Subcutaneous adipose tissue (tissue), 4 donors: ENCODE measurements around the gene TFR2. TPM values are rescaled to one million over a fixed set of nuclear protein-coding genes. Genes with fewer than 3 reads are reported as not detected.

ENCODE experiments used
- total RNA-seq, 4 donors: library from RNA; depleted of rRNA; stranded (reverse); fragments of >200 nt; gene quantifications; one replicate each; pipeline ENCODE4 v1.1.0, GENCODE V29; 2016
- TF ChIP-seq, protein P1 (sequence below): fragments of 450-650 bp; IDR thresholded peaks from one replicate; pipeline ENCODE4 v1.5.1; 2016; ENCODE audit warnings: low read depth, mild to moderate bottlenecking, control low read depth, antibody characterized with exemption, moderate library complexity

TFR2 gene
- total RNA-seq, 4 donors from 2014 or later: 0.49 to 0.94 (median 0.88) TPM; not detected in 1

DNA sequence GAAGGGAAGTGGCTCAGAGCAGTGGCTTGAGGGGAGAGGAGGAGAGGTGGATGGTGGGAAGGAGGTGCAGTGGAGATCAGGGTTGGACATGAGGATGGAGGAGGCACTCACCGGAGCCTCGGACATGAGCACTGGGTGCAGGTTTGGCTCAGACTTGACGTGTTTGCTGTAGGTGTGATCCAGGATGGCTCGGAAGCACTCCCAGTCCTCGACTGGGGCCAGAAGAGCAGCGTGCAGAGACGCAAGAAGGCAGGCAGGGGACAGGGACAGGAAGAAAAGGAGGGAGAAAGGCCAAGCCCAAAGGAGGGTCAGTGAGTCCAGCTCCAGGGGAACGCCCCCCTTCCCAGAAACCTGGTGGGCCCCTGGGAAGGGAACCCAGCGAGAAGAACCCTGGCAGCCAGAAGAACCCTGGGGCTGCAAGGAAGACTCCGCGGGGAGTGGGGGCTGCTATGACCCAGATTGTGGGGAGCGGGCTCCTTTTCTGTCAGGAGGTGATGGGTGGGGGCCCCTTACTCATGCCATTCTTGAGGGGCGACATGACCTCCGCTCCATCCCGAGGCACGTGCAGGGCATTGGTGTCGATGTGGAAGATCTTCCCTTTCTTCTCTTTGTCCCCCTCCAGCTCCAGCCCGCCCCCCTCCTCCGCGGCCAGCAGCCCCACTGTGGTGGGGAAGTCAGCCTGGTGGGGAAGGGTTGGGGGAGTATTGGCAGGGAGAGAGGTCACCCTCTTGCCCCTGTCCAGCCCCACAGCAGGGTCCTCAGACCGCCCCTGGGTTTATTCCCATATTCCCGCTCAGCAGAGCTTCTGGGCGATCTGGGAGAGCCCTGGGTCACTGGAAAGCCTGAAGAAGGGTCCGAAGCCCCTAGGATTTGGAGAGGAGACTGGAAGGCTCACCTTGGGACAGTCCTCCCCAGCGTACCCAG is 13.8 kb upstream of the TFR2 start:
- TF ChIP-seq, protein P1, sequence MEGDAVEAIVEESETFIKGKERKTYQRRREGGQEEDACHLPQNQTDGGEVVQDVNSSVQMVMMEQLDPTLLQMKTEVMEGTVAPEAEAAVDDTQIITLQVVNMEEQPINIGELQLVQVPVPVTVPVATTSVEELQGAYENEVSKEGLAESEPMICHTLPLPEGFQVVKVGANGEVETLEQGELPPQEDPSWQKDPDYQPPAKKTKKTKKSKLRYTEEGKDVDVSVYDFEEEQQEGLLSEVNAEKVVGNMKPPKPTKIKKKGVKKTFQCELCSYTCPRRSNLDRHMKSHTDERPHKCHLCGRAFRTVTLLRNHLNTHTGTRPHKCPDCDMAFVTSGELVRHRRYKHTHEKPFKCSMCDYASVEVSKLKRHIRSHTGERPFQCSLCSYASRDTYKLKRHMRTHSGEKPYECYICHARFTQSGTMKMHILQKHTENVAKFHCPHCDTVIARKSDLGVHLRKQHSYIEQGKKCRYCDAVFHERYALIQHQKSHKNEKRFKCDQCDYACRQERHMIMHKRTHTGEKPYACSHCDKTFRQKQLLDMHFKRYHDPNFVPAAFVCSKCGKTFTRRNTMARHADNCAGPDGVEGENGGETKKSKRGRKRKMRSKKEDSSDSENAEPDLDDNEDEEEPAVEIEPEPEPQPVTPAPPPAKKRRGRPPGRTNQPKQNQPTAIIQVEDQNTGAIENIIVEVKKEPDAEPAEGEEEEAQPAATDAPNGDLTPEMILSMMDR: no peak

DNA sequence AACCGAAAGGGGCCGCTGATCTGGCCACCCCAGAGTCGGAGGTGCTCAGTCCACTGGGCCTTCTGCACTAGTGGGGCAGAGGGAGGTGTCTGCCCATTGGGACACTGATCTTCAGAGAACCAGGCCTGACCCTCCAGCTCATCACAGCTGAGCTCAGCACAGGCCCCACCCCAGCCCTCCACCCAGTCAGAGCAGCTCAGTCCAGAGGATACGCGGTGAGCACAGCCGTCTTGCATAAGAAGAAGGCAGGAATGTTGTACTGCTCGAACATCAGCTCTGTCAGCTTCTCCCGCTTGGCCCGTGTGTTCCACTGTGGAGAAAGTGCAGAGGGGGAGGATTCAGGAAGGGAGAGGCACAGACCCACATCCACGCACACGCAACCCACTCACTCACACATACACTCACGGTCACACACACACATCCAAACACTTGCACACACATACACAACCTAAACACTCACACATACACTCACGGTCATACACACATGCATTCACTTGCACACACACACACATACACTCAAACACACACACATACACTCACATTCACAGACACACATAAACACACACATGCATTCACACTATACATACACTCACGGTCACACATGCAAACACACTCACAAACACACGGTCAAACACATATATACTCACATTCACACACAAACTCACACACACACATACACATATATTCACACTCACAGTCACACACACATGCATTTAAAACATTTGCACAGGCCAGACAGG is 8.6 kb upstream of the TFR2 start:
- TF ChIP-seq, protein P1: no peak

DNA sequence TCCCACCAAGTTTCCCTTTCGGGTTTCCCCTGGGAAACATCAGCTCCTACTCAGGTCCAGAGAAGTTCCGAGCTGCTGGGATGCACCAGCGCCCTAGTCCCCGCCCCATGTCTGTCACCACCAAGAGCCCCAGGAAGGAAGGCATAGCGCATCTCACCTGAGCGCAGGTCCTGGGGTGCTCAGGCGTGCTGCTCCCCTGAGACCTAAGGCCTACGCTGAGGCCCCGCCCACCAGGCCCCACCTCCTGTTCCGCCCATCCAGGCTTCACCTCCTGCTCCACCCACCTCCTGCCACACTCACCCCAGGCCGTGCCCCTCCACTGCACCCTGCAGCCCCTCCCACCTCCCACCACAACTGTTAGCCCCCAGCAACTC is 1.2 kb upstream of the TFR2 start:
- TF ChIP-seq, protein P1: no peak

- TF ChIP-seq, protein P1: no peak
Observed at GRCh38 chr7:100641860-100642533, 645 bp upstream of the TFR2 start.

- TF ChIP-seq, protein P1: no peak
Observed at GRCh38 chr7:100640517-100641440, 573 bp downstream of the TFR2 start.

GRCh38 chr7:100639995-100640516 is 1.3 kb downstream of the TFR2 start:
- TF ChIP-seq, protein P1: no peak
